GM23338 (cell line): ENCODE results near the gene BRD2.

Source experiments
- CREB1 ChIP-seq: fragments of 250-450 bp; sonication (Bioruptor Pico); IDR thresholded peaks from 2 replicates; pipeline ENCODE4 v1.5.0; 2020; ENCODE audit warnings: low read depth, mild to moderate bottlenecking, moderate library complexity
- ETS1 ChIP-seq: IDR thresholded peaks from 2 replicates; pipeline ENCODE4 v1.6.1; 2016; ENCODE audit warnings: antibody characterized with exemption
- EZH2 ChIP-seq: fragments of 200-600 bp; sonication (generic); IDR thresholded peaks from one replicate; pipeline ENCODE4 v1.8.0; 2017; ENCODE audit warnings: antibody characterized with exemption, mild to moderate bottlenecking, low read depth; ENCODE audit not compliant: unreplicated experiment
- EZH2phosphoT487 ChIP-seq: fragments of 200-600 bp; sonication (generic); IDR thresholded peaks from one replicate; pipeline ENCODE4 v1.8.1; 2018; ENCODE audit warnings: antibody characterized with exemption; ENCODE audit not compliant: unreplicated experiment
- JUNB ChIP-seq: IDR thresholded peaks from one replicate; pipeline ENCODE4 v1.6.1; 2016; ENCODE audit warnings: antibody characterized with exemption; ENCODE audit not compliant: unreplicated experiment
- NANOG ChIP-seq: IDR thresholded peaks from 2 replicates; pipeline ENCODE4 v1.6.1; 2016; ENCODE audit warnings: antibody characterized with exemption, borderline replicate concordance
- POLR2AphosphoS5 ChIP-seq: IDR thresholded peaks from 2 replicates; pipeline ENCODE4 v1.6.1; 2016; ENCODE audit warnings: antibody characterized with exemption, low read depth
- REST ChIP-seq: IDR thresholded peaks from one replicate; pipeline ENCODE4 v1.6.1; 2018; ENCODE audit warnings: antibody characterized with exemption; ENCODE audit not compliant: unreplicated experiment
- STAT1 ChIP-seq: IDR thresholded peaks from one replicate; pipeline ENCODE4 v1.6.1; 2016; ENCODE audit warnings: antibody characterized with exemption; ENCODE audit not compliant: unreplicated experiment
- ZNF114 ChIP-seq: fragments of 250-450 bp; sonication (Bioruptor Pico); IDR thresholded peaks from 2 replicates; pipeline ENCODE4 v1.5.0; 2020; ENCODE audit warnings: mild to moderate bottlenecking, moderate library complexity
- ZNF331 ChIP-seq: fragments of 250-450 bp; sonication (Bioruptor Pico); IDR thresholded peaks from 2 replicates; pipeline ENCODE4 v1.5.0; 2020; ENCODE audit warnings: low read depth, mild to moderate bottlenecking, moderate library complexity
- ZNF462 ChIP-seq: fragments of 250-450 bp; sonication (Bioruptor Pico); IDR thresholded peaks from 2 replicates; pipeline ENCODE4 v1.5.0; 2020; ENCODE audit warnings: mild to moderate bottlenecking, moderate library complexity
- TF ChIP-seq, protein P1 (sequence below), 2 experiments: fragments of 200-600 bp in 1 of 2; sonication (generic) in 1 of 2; conservative IDR thresholded peaks; 2 replicates each; pipeline versions ENCODE4 v1.5.1 to v1.6.1; 2016 to 2017; ENCODE audit warnings: antibody characterized with exemption in 2 of 2, low read depth in 2 of 2, mild to moderate bottlenecking in 2 of 2, moderate library complexity in 1 of 2

DNA sequence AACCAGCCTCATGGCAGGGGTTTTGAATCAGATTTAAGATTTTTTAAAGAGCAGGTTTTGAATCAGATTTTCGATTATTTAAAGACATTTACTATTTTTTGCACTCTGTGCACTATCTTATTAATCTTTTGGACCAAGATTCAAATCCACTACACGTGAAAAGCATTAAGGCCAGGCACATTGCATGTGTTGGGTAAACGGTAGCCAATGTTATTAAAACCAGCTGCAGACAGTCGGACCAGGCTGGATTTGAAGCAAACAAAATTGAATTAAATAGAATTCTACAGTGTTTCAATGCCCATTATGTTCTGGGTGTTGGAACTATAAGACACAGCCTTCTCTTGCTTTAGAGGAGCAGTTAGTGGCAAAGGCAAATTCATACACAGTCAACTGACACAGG lies 33.3 kb downstream of the BRD2 start:
- TF ChIP-seq ZNF462 (no peak), POLR2AphosphoS5 (no peak), REST (no peak), EZH2phosphoT487 (no peak), CREB1 (CRISPR knock-in tag) (no peak), ZNF114 (CRISPR knock-in tag) (no peak), JUNB (no peak), EZH2 (no peak), ETS1 (no peak), ZNF331 (CRISPR knock-in tag) (no peak), NANOG (no peak), STAT1 (no peak)
- TF ChIP-seq, protein P1, sequence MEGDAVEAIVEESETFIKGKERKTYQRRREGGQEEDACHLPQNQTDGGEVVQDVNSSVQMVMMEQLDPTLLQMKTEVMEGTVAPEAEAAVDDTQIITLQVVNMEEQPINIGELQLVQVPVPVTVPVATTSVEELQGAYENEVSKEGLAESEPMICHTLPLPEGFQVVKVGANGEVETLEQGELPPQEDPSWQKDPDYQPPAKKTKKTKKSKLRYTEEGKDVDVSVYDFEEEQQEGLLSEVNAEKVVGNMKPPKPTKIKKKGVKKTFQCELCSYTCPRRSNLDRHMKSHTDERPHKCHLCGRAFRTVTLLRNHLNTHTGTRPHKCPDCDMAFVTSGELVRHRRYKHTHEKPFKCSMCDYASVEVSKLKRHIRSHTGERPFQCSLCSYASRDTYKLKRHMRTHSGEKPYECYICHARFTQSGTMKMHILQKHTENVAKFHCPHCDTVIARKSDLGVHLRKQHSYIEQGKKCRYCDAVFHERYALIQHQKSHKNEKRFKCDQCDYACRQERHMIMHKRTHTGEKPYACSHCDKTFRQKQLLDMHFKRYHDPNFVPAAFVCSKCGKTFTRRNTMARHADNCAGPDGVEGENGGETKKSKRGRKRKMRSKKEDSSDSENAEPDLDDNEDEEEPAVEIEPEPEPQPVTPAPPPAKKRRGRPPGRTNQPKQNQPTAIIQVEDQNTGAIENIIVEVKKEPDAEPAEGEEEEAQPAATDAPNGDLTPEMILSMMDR (conservative IDR thresholded peaks at IDR 0.05; ENCODE audit: low read depth in 2 of 2): no peak
